DMS153 treated with DMSO at 0.1 percent for 48 hours (cell line): Measurements from ENCODE around the gene ORMDL3.
"Not testable (repeated sequence)": the region's sequence is repeated elsewhere in the genome, so short reads cannot be mapped to it uniquely, and the experiment has no call there.

ENCODE experiments used
- DNase-seq: peaks from one replicate; lab custom pipeline; 2025; ENCODE audit not compliant: unreplicated experiment; lab: John Stamatoyannopoulos, UW

The ORMDL3 gene

DNA sequence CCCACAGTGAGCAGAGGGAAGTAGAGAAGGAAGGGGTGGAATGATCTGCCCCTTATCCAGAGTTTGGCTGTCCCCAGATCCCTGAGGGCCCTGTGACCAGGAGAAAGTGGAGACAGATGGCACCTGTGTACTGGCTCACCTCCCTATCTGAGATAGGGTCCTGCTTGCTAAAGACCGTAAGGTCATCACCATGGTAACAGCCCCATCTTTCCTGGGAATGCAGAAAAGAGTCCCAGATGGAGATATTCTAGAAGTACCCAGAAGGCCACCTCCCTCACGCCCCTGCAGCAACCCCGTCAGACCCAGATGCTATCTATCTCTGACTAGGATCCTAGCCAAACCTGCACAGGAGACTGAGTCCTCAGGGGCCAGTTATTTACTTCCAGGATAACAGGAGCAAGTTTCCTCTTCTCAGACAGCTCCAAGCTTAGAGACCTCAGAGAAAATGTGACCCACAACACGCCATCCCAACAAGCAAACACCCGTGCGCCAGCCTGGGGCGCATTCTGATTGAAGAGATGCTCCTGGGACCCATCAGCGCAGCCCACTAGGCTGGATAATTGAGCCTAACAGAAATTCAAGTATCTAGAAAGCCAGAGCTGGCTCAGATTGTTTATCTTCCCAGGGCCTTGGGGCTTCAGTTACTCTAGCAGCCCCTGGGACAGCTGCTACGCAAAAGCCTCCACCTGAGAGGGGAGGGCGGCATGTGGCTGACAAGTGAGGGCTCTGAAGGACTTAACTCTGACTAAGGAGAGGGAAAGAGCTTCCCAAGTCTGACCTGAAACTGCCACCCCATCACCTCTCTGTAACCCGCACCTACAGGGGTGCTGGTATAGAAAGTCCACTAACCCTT lies 1.9 kb downstream of the ORMDL3 start:
- no peak for DNase-seq

DNA sequence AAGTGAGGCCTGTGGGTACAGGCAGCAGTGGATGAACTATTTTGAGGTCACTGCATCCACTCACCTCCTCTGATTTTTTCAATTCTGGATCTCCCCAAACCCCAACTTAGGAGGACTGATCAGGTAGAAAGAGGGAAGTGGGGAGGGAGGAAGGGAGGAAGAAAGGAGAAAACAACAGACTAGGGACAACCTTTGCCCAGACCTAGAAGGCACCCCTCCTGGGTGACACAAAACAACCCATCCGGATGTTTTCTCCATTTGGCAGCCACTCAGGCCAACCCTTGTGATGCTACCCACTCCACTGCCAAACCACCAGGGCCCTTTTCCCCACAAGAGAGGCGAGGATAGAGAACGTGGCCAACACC lies 2.7 kb downstream of the ORMDL3 start:
- DNase-seq = no peak

DNA sequence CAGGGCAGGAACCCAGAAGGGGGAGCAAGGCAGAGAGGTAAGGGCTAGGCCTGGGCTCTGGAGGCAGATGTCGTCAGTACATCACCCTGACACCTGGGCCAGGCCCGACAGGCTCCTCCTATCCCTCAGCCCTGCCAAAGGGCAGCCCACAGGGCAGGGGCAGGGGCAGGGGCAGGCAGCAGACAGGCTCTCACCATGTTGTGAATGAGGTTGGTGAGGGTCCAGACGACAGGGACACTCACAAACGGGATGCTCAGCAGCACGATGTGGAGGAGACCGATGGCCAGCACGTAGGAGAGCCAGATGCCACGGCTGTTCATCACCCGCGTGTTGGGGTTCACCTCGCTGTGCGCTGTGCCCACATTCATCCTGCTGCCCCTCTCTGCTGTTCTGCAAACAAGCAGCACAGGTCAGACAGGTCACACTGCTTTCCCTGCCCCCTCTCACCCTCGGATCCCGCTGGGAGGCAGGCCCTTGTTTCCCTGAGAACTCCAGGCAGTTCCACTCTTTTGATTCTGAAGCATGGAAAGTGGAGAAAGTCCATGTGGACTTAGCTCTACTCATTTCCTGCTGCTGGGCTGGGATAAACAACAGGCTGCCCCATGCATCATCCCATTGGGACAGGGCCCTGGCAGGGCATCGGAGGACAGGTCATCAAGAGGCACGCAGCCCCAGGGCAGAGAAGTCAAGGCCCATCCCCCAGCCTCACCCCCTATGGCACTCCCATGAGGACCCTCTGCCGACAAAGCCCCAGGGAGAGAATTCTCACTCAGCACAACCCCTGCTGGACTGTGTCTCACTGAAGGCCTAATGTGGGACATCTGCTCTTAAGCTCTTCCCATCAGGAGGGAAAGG lies 3.3 kb downstream of the ORMDL3 start:
- no peak for DNase-seq

DNA sequence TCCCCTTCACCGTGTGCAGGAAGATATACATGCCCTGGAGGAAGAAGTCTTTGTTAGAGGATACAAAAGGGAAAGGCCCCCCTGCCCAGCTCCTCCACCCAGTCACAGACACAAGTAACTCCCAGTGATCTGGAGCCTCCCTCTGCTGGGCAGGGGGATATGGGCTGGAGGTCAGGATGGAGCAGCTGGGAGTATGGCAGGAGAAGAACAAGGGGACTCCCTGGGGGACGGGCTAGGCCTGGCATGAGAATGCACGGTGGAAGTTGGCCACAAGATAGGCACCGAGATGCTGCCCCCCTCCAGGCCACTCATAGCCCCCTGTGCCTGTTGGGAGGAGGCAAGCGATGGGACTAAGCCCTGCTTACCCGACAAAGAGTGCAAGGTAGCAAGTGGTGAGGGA lies 4.2 kb downstream of the ORMDL3 start:
- no peak for DNase-seq

DNA sequence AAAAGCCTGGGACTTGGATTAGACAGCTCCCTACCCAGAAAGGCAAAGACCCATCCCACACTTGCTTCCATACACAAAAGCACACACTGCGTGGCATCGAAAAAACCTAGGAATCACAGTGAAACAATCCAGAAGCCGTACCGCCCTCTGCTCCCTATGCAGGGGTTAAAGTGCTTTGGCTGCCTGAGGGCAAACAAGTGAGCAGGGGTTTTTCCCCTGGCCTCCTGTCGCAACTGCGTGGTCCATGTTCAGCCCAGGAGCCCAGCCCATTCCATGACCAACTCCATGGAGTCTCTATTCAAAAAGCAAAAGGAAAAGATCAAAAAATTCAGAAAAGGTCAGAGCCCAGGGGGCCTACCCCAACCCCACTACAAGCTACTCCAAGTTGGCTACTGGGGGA lies 5.4 kb downstream of the ORMDL3 start:
- DNase-seq = no peak

DNA sequence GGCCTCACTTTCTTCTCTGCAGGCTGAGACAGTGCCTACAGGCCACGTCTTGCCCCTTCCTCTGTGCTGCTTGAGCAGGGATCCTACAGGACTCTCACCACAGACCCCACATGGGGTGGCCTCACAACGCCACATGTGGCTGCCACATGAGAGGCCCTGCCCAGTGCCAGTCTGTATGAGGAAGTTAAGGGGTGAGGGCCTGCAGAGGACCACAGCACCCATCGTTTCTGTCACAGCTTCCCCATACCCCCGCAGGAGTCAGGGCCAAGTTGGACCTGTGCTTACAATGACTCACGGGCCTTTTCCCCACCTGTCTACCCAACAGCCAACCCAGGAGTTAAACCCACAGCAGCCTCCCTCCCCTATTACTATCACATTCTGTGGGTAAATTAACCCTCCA lies 6.1 kb downstream of the ORMDL3 start:
- no peak for DNase-seq

DNA sequence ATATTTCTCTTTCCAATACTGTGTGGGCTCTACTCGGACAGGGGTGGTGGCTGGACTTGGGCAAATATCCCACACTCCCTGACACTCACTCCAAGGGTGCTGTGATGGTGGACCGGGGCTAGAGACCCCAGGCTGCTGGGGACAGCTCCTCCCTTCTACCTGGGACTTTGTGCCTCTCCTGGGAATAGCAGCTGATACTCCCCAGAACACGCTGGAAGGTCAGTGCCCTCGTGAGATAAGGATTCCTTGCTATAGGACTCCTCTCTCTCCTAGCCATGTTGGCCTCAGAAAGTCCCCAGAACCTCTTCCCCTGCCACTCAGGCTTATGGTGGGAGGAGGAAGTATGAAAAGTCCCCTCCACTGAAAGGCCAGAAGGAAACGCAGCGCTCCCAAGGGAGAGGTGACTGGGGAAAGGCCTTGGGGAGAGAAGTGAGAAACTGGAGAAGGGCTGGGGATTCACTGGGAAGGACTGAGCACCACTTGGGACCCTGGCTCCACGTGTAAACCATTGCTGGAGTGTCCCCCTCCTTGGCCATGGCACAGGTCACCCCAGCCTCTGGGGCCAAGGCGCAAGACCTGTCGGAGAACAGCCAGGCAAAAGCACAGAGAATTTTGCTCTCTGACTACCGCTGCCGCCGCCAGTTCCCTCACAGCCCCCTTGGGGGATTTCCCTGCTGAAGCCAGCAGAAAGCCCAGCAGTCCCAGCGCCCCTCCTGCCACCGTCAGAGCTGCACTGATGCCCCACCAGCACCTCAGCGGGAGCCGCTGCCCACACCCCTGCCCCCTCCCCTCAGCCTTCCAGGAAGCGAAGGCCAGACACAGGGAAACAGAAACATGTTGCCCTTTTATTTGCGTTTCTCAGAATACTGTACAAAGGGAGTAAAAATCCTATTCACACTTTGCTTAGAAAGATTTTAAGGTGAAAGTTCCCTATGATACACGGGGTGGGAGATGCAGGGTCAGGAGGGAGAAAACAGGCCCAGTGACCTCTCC lies 6.9 kb downstream of the ORMDL3 start:
- DNase-seq = no peak

DNA sequence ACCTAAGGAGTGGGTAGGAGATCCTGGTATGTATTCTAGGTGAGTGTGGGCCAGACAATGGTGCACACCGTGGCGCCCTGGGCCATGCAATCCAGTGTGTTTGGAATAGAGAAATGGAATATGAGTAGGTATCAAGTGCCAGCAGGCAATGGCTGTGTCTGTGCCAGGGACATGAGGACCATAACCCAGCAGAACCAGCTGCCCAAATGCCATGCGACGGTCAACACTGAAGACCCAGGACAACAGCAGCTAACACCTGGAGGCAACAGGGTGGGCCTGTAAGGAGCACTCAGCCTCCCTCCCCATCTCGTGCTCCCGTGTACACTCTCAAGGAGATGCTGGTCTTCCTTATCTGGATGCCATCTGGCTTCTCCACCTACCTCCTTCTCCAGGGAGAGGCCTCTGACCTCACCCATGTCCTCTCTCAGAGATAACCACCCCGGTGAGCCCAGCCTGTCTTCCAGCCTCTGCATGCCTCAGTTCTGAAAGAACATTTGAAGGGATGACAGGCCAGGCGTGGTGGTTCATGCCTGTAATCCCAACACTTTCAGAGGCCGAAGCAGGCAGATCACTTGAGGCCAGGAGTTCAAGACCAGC lies 8.2 kb downstream of the ORMDL3 start:
- DNase-seq = no peak

DNA sequence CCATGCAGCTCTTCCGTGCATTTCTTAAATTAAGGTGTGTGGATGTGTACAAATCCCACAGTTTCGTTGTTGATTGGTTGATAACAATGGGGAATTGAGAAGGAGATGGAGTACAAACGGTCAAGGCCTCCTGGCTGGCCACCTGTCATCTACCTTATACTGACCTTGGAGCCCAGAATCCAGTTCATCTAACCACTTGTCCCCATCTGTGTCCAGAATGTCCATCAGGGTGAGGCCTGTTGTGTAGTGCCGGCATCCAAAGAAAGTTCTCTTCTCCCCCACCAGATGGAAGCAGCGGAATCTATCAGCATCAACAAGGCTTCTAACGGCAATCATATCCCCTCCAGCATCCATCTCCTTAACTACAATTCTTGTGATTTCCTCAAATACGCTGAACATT lies 10.5 kb downstream of the ORMDL3 start:
- no peak for DNase-seq

DNA sequence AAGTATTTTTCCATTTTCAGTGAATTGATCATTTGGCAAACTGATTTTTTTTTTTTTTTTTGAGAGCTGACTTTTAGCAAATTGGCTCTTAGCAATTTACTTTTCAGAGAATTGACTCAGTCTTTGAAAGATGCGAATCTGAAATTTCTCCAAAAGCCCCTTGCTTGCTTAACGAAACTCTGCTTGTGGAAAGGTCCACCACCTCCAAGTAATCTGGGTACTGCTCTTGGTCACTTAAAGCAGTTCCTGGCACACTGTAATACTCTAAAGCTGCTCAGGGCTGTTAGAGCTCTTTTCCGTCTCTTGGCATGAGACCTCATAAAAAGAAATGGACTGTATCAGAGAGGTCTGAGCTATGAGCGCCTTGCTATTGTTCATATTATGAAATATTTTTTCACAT lies 11.8 kb downstream of the ORMDL3 start:
- no peak for DNase-seq

DNA sequence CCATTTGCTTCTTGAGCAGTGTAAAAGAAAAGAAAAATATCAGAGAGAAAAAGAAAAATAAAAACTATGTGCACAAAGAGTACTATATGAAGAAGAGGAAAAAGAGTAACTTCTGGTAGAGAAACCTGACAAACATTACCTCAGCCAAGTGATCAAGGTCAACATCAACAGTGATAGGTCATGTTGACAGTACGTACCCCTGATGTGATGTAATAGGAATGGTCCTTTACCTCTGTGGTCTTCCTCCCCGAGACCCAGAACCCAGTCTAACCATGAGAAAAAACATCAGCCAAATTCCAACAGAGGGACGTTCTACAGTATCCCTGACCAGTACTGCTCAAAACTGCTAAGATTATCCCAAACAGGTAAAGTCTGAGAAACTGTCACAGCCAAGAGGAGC lies 13.4 kb downstream of the ORMDL3 start:
- no peak for DNase-seq

DNA sequence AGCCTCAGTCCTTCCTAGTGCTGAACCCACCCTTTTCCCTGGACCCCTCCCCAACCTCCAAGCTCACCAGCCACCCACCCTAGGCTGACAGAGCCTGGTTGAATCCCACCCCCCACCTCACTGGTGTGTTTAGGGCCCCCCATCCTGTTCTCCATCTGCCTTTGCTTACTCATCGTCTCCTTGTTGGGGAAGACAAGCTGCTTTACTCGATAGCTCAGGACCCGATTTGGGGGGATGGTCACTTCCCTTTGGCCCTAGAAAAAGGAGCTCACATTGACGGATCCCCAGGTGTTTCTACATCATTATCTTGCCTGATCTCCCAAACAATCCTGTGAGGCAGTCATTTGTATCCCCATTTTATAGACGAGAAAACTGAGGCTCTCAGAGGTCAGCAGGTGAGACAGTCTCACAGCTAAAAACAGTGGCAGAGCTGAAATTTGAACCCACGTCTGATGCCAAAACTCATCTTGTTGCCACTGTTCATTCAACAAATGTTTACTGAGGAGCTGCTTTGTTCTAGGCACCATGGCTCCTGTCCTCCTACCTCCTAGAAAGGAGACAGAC lies 18.5 kb downstream of the ORMDL3 start:
- no peak for DNase-seq

DNA sequence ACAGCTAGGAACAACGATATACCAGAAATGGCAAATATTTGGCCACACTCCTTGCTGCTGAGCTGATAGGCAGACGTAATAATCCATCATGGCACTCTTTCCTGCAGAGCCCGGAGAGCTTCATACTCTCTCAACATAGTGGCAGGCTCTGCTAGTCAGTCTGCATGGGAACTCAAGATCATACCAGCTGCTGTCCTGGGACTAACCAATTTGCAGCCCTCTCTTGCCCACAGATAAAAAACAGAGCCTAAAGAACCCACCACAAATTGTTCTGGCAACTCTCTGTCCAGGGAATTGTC lies 22.5 kb downstream of the ORMDL3 start:
- DNase-seq = no peak

DNA sequence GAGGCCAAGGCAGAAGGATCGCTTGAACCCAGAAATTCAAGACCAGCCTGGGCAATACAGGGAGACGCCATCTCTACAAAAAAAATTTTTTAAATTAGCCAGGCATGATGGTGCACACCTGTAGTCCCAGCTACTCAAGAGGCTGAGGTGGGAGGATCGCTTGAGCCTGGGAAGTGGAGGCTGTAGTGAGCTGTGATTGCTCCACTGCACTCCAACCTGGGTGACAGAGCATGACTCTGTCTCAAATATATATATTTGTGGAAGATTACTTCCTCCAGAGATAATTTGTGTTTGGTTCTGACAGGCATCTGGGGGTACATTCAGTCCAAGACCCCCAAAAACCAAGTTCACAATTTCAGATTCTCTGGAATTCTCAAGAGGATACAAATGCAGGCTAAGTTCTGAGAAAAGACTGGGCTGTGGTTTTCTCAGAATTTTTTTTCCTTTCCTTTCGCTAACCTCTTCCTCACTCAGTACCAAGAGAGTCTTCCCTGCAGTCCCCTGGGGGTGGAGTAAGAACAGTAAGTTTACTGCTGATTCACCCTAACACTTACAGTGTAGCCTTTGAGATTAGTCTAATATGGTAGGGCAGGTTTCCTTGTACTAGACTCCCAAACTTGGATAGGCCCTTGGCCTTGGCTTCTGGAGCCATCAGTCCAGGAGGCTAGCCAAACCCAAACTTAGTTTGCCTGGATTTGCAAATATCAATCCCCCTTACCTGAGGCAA lies 24.1 kb downstream of the ORMDL3 start:
- no peak for DNase-seq

DNA sequence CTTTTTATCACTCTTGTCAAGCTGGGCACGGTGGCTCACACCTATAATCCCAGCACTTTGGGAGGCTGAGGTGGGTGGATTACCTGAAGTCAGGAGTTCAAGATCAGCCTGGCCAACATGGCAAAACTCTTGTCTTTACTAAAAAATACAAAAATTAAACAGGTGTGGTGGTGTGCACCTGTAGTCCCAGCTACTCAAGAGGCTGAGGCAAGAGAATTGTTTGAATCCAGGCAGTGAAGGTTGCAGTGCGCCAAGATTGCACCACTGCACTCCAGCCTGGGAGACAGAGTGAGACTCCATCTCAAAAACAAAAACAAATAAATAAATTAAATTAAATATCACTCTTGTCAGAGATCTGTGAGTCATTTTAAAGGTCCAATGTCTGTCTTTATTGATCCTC lies 25.4 kb downstream of the ORMDL3 start:
- not testable (repeated sequence) for DNase-seq

DNA sequence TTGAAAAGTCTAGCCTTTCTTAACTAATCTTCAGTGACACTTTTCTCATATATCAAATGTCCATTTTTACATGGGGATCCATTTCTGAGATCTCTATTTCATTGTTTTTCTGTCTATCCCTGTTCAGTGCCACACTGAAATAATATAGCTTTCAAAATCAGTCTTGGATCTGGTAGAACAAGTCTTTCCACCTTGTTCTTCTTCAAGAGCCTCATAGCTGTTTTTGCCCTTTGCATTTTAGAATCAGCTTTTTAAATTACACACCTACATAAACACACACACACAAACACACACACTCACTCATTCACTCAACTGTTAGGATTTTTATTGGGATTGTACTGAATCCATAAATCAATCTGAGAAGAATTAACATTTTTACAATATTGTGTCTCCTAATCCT lies 28.2 kb downstream of the ORMDL3 start:
- no peak for DNase-seq

DNA sequence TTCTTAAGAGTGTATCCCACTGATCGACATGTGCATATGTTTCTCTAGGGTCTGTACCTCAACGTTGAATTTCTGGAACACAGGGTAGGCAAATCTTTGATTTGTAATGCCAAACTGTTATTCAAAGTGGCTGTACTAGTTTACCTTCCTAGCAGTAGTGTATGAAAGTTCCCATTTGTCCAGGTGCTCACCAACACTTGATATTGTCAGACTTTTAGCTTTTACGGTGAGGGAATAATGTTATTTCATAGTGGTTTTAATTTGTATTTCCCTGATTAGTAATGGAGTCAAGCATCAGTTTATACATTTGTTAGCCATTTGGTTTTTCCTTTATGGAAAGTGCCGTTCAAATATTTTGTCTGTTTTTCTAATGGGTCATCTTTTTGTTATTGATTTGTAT lies 29.3 kb downstream of the ORMDL3 start:
- no peak for DNase-seq

DNA sequence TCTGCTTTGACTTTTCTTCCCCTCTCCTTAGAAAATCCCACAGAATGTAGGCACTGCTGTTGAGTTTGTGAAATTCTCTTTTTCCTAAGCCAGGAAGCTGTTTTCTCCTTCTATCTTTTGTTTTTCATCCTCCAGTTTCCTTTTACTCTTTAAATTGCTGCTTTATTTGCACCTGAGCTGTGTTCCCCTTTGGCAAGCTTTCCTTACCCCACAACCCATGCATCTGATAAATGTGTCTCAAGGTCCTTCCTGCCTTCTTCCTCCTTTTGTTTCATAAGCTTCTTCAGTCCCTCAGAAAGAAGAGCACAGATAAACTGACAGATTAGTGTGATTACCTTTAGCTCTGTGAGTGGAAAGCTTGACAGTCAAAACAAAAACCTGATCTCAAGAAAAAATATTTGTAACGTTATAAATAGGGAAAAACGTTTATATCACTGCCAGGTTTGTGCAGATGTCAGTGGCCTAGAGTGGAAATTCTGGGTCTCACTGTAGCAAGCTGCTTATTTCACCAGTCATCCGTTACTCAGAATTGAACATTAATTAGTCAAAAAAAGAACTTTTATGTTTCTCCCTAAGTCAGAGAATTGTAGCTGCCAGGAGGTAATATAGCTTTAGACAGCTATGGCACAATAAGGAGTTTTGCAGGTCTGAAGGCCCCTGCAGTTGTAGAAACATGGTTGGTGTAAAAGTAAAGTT lies 32.6 kb downstream of the ORMDL3 start:
- no peak for DNase-seq

DNA sequence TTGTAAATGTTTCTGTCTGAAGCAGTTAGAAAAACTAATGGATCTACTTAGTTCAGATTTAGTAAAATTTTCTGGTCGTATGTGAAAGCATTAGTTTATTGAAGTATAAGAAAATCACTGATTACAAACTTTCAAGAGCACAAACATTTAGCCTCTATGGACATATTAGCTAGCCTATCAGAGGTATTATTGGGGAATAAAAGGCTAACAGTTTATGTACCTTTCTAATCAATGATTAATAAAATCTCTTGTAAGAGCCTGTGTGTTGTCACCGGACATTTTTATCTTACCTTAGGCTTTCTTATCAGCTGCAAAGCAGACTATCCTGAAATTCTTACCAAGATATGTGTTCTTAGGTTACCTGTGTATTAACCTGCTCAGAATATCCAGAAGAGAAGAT lies 38.2 kb downstream of the ORMDL3 start:
- DNase-seq = no peak
